ENCODE data around the gene RPL39L.
A peak's percentile ranks its signal among the peaks of the same experiment; 100 is the strongest.

RPL39L gene

DNA sequence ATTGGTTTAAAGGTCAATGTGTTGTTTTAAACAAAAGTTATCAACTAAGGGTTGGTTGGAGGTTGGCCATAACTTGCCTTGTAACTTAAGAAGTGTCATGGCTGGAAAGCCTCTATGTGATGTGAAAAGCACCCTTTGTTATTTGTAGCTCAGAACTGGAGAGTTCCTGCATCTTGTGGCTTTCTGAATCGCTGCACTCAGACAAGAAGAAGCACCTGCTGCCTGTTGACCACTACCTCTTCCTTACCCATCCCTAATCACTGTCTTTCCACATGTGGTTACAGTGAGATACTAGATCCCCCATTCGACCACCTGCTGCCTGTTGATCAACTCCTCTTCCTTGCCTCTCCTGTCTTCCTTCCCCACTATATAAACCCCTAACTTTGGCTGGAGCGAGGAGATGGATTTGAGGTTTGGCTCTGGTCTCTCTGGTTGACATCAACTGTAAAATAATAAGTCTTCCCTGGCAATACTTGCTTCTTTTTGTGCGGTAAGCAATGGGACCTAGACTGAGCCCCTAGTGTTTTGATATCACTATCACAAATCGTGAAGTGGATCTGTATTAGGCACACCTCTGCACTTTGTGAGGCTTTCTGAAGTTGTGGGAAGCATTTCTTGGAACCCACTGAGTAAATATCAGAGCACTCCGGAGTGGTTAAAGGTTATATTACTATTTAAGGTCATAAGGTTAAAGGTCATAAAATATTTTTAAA, 13.8 kb downstream of the RPL39L start:
- Histone ChIP-seq H3K9ac (ENCODE audit: low read length) (no peak overlapping the region), H4K20me1 (ENCODE audit: insufficient read depth, low read length) (no peaks in the 10 kb centered on the region), H3K36me3 (replicated peaks; ENCODE audit: insufficient read depth, low read length) (no peaks in the 10 kb centered on the region), H3K4me3 (ENCODE audit: low read length) (no peak overlapping the region), H3F3A (ENCODE audit: insufficient read depth, low read length) (peaks cover 19% of the 10 kb centered on the region), H3K9me3 (replicated peaks; ENCODE audit: insufficient read depth, low read length) (no peaks in the 10 kb centered on the region), H3K27me3 (replicated peaks; ENCODE audit: insufficient read depth, low read length) (no peaks in the 10 kb centered on the region), H3K4me2 (ENCODE audit: low read depth, low read length) (peak overlapping the region; percentile 14), H3K79me2 (ENCODE audit: low read length) (peaks cover 26% of the 10 kb centered on the region), H3K9me2 (replicated peaks; ENCODE audit: insufficient read depth, low read length) (no peaks in the 10 kb centered on the region), H3K4me1 (ENCODE audit: low read length) (peaks cover 20% of the 10 kb centered on the region), H2AFZ (ENCODE audit: low read length) (no peak overlapping the region), H3K27ac (ENCODE audit: low read length) (peak overlapping the region; percentile 51; the same call in 1 of the 2 replicates)
- TF ChIP-seq EZH2 (optimal IDR thresholded peaks at IDR 0.05; ENCODE audit: low read depth, low read length), result no peak
- DNase-seq, result peak; percentile 81

DNA sequence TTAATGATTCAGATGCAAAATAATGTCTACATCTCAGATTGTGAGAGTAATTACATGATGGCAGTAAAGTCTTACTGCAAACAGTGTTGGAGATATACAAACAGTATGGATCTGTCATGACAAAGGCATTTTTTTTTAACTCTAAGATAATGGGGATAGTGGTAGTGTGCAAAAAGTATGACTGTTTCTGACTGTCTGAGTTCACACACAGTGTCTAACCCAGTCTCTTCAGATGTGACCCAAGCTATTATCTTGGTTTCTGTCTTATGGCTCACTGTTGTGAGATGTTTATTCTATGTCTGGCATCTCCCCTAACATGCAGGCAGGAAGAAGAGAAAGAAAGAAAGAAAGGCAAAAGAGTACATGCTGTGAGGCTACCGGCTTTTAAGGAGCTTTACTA, 17.0 kb downstream of the RPL39L start:
- Histone ChIP-seq H3F3A (ENCODE audit: insufficient read depth, low read length) (peaks cover 11% of the 10 kb centered on the region), H3K9me2 (replicated peaks; ENCODE audit: insufficient read depth, low read length) (no peaks in the 10 kb centered on the region), H3K9ac (ENCODE audit: low read length) (no peak overlapping the region), H3K4me3 (ENCODE audit: low read length) (no peak overlapping the region), H3K4me1 (ENCODE audit: low read length) (peaks cover 13% of the 10 kb centered on the region), H3K4me2 (ENCODE audit: low read depth, low read length) (no peak overlapping the region), H4K20me1 (ENCODE audit: insufficient read depth, low read length) (no peaks in the 10 kb centered on the region), H2AFZ (ENCODE audit: low read length) (no peak overlapping the region), H3K36me3 (replicated peaks; ENCODE audit: insufficient read depth, low read length) (no peaks in the 10 kb centered on the region), H3K79me2 (ENCODE audit: low read length) (peaks cover 9% of the 10 kb centered on the region; the same call in 1 of the 2 replicates), H3K27me3 (replicated peaks; ENCODE audit: insufficient read depth, low read length) (no peaks in the 10 kb centered on the region), H3K27ac (ENCODE audit: low read length) (no peak overlapping the region), H3K9me3 (replicated peaks; ENCODE audit: insufficient read depth, low read length) (no peaks in the 10 kb centered on the region)
- DNase-seq, result no peak
- TF ChIP-seq EZH2phosphoT487 (IDR thresholded peaks at IDR 0.05; ENCODE audit: low read length) (no peak), EZH2 (optimal IDR thresholded peaks at IDR 0.05; ENCODE audit: low read depth, low read length) (no peak)
- TF ChIP-seq, protein P1, sequence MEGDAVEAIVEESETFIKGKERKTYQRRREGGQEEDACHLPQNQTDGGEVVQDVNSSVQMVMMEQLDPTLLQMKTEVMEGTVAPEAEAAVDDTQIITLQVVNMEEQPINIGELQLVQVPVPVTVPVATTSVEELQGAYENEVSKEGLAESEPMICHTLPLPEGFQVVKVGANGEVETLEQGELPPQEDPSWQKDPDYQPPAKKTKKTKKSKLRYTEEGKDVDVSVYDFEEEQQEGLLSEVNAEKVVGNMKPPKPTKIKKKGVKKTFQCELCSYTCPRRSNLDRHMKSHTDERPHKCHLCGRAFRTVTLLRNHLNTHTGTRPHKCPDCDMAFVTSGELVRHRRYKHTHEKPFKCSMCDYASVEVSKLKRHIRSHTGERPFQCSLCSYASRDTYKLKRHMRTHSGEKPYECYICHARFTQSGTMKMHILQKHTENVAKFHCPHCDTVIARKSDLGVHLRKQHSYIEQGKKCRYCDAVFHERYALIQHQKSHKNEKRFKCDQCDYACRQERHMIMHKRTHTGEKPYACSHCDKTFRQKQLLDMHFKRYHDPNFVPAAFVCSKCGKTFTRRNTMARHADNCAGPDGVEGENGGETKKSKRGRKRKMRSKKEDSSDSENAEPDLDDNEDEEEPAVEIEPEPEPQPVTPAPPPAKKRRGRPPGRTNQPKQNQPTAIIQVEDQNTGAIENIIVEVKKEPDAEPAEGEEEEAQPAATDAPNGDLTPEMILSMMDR (IDR thresholded peaks at IDR 0.05; ENCODE audit: low read length), result no peak

DNA sequence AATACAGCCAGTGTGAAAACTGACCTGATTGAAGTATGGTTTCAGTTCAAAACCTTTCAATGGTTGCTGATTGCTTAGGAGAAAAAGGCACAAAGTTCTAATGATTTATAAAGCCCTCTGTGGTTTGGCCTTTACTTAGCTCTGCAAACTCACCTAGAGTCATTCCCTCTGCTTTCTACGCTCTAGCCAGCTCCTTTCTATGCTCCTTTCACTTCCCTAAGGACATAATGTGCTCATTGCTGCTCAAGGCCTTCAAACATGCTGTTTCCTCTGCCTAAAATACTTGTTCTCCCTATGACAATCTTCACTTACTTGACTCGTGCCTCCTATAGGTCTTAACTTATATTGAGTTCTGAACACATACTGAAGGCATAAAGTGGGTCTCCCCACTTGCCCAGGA, 19.0 kb downstream of the RPL39L start:
- Histone ChIP-seq H3K79me2 (ENCODE audit: low read length) (0 out of 2 replicates have a peak, but pooled peaks cover 9% of the 10 kb centered on the region), H4K20me1 (ENCODE audit: insufficient read depth, low read length) (no peaks in the 10 kb centered on the region), H3K9ac (ENCODE audit: low read length) (no peak overlapping the region), H3K27ac (ENCODE audit: low read length) (no peak overlapping the region), H3K4me2 (ENCODE audit: low read depth, low read length) (no peak overlapping the region), H3K4me1 (ENCODE audit: low read length) (peaks cover 6% of the 10 kb centered on the region), H3K36me3 (replicated peaks; ENCODE audit: insufficient read depth, low read length) (no peaks in the 10 kb centered on the region), H3F3A (ENCODE audit: insufficient read depth, low read length) (peaks cover 5% of the 10 kb centered on the region), H3K9me3 (replicated peaks; ENCODE audit: insufficient read depth, low read length) (no peaks in the 10 kb centered on the region), H3K4me3 (ENCODE audit: low read length) (no peak overlapping the region), H3K9me2 (replicated peaks; ENCODE audit: insufficient read depth, low read length) (no peaks in the 10 kb centered on the region), H3K27me3 (replicated peaks; ENCODE audit: insufficient read depth, low read length) (no peaks in the 10 kb centered on the region), H2AFZ (ENCODE audit: low read length) (no peak overlapping the region)
- DNase-seq, result no peak
- TF ChIP-seq EZH2 (optimal IDR thresholded peaks at IDR 0.05; ENCODE audit: low read depth, low read length) (no peak), EZH2phosphoT487 (IDR thresholded peaks at IDR 0.05; ENCODE audit: low read length) (no peak)
- TF ChIP-seq, protein P1 (IDR thresholded peaks at IDR 0.05; ENCODE audit: low read length), result no peak

DNA sequence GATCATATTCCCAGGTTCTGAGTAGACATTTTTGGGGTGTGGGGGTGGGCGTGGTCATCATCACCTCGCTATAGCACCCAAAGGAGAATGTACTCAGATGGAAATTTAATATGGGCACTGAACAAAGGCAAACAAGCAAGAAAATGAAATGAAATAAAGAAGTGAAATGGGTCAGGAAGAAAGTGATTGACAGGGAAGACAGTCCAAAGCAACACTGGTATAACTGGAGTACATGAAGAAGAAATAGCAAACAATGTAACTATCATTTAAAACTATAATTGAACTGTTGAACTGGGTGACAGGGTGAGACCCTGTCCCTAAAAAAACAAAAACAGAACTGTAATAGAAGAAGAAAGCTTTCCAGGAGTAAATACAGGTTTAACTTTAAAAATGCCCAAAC, 24.8 kb downstream of the RPL39L start:
- H3K79me2 ChIP-seq (ENCODE audit: low read length), result no peaks in the 10 kb centered on the region
- no peak overlapping the region for H2AFZ ChIP-seq (ENCODE audit: low read length)
- no peaks in the 10 kb centered on the region for H3K9me3 ChIP-seq (replicated peaks; ENCODE audit: insufficient read depth, low read length)
- H3K4me1 ChIP-seq (ENCODE audit: low read length), result peaks cover 25% of the 10 kb centered on the region
- H3K36me3 ChIP-seq (replicated peaks; ENCODE audit: insufficient read depth, low read length), result no peaks in the 10 kb centered on the region
- no peak overlapping the region for H3K27ac ChIP-seq (ENCODE audit: low read length)
- no peak overlapping the region for H3K9ac ChIP-seq (ENCODE audit: low read length)
- H3K9me2 ChIP-seq (replicated peaks; ENCODE audit: insufficient read depth, low read length), result no peaks in the 10 kb centered on the region
- H3K4me3 ChIP-seq (ENCODE audit: low read length), result no peak overlapping the region
- TF ChIP-seq EZH2 (optimal IDR thresholded peaks at IDR 0.05; ENCODE audit: low read depth, low read length), result no peak
- TF ChIP-seq, protein P1 (IDR thresholded peaks at IDR 0.05; ENCODE audit: low read length), result no peak
- TF ChIP-seq EZH2phosphoT487 (IDR thresholded peaks at IDR 0.05; ENCODE audit: low read length), result no peak
- H3K27me3 ChIP-seq (replicated peaks; ENCODE audit: insufficient read depth, low read length), result no peaks in the 10 kb centered on the region
- DNase-seq, result no peak
- peaks cover 10% of the 10 kb centered on the region for H3F3A ChIP-seq (ENCODE audit: insufficient read depth, low read length)
- H3K4me2 ChIP-seq (ENCODE audit: low read depth, low read length), result no peak overlapping the region
- no peaks in the 10 kb centered on the region for H4K20me1 ChIP-seq (ENCODE audit: insufficient read depth, low read length)

All from MM.1S (cell line).